ENCODE data around the gene OR5A2. TPM values are rescaled to one million over a fixed set of nuclear protein-coding genes. Genes with fewer than 3 reads are reported as not detected.

Gene OR5A2
- total RNA-seq, 1 donor = not detected

DNA sequence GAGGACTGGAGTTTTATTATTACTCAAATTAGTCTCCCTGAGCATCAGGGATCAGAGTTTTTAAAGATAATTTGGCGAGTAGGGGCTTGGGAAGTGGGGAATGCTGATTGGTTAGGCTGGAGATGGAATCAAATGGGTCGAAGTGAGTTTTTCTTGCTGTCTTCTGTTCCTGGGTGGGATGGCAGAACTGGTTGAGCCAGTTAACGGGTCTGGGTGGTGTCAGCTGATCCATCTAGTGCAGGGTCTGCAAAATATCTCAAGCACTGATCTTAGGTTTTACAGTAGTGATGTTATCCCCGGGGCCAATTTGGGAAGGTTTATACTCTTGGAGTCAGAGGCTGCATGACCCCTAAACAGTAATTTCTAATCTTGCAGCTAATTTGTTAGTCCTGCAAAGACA lies 1.1 kb downstream of the OR5A2 start:
- TF ChIP-seq, protein P1, sequence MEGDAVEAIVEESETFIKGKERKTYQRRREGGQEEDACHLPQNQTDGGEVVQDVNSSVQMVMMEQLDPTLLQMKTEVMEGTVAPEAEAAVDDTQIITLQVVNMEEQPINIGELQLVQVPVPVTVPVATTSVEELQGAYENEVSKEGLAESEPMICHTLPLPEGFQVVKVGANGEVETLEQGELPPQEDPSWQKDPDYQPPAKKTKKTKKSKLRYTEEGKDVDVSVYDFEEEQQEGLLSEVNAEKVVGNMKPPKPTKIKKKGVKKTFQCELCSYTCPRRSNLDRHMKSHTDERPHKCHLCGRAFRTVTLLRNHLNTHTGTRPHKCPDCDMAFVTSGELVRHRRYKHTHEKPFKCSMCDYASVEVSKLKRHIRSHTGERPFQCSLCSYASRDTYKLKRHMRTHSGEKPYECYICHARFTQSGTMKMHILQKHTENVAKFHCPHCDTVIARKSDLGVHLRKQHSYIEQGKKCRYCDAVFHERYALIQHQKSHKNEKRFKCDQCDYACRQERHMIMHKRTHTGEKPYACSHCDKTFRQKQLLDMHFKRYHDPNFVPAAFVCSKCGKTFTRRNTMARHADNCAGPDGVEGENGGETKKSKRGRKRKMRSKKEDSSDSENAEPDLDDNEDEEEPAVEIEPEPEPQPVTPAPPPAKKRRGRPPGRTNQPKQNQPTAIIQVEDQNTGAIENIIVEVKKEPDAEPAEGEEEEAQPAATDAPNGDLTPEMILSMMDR (IDR thresholded peaks at IDR 0.05; ENCODE audit: extremely low read depth, low read depth, low read length) = no peak

DNA sequence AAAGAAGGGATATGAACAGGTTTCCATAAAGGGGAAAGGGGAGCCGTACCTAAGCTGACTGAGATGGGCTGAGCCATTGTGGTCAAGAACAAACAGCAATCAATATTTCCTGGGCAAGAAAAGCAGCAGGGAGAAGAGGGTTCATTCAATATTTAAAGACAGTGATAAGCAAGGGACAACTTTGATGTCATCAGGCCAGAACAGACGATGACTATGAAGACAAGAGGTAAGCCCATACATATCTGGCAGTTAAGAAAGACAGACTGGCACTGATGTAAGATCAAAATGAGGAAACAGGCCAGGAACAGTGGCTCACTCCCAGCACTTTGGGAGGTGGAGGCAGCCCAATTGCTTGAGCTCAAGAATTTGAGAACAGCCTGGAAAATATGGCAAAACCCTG lies 2.4 kb downstream of the OR5A2 start:
- TF ChIP-seq, protein P1 (IDR thresholded peaks at IDR 0.05; ENCODE audit: extremely low read depth, low read depth, low read length) = no peak
- H3K27me3 ChIP-seq (ENCODE audit: insufficient read depth, low read length) = no peaks in the 10 kb centered on the region
- no peak overlapping the region for H3K4me2 ChIP-seq (ENCODE audit: insufficient read depth, low read length)

More for the DNA sequence above, 1.1 kb downstream of the OR5A2 start:
- Histone ChIP-seq H3K4me3 (ENCODE audit: insufficient read depth, low read length) (no peak overlapping the region), H3K27me3 (ENCODE audit: insufficient read depth, low read length) (no peaks in the 10 kb centered on the region), H3K4me1 (ENCODE audit: insufficient read depth, low read length) (no peaks in the 10 kb centered on the region), H4K20me1 (ENCODE audit: insufficient read depth, low read length) (no peaks in the 10 kb centered on the region), H3K9me3 (ENCODE audit: low read depth, low read length) (no peaks in the 10 kb centered on the region), H3K4me2 (ENCODE audit: insufficient read depth, low read length) (no peak overlapping the region), H3K79me2 (ENCODE audit: insufficient read depth, low read length) (no peaks in the 10 kb centered on the region), H2AFZ (ENCODE audit: low read length) (no peak overlapping the region), H3K27ac (ENCODE audit: low read depth, low read length) (no peak overlapping the region), H3K36me3 (ENCODE audit: insufficient read depth, low read length) (no peaks in the 10 kb centered on the region)
- no peak for DNase-seq (ENCODE audit: insufficient read length, low spot score, missing footprints)

DNA sequence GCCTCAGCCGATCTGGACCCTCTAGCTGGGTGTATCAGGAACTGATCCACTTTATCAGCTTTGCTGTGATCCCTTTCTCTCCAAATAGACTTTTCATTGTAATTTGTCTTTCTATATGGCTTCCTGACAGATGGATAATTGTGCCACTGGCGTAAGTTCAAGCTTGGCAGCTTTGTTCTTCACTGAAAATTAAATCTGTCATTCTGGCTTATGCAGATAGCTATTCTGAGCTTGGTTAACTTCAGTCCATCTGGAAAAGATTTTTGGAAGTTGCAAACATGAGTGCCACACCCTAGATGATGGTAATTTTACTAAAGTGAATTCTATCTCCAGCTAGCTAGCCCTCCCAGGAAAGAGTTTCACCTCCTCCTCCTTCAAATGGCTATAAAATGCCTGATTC lies 8.1 kb downstream of the OR5A2 start:
- Histone ChIP-seq H2AFZ (ENCODE audit: low read length) (no peak overlapping the region), H3K4me2 (ENCODE audit: insufficient read depth, low read length) (no peak overlapping the region), H3K4me3 (ENCODE audit: insufficient read depth, low read length) (no peak overlapping the region), H3K36me3 (ENCODE audit: insufficient read depth, low read length) (no peaks in the 10 kb centered on the region), H3K4me1 (ENCODE audit: insufficient read depth, low read length) (no peaks in the 10 kb centered on the region), H3K9me3 (ENCODE audit: low read depth, low read length) (no peaks in the 10 kb centered on the region), H3K27ac (ENCODE audit: low read depth, low read length) (no peak overlapping the region), H3K27me3 (ENCODE audit: insufficient read depth, low read length) (no peaks in the 10 kb centered on the region), H3K79me2 (ENCODE audit: insufficient read depth, low read length) (no peaks in the 10 kb centered on the region), H4K20me1 (ENCODE audit: insufficient read depth, low read length) (no peaks in the 10 kb centered on the region)
- DNase-seq (ENCODE audit: insufficient read length, low spot score, missing footprints) = no peak
- TF ChIP-seq, protein P1 (IDR thresholded peaks at IDR 0.05; ENCODE audit: extremely low read depth, low read depth, low read length) = no peak

More for the DNA sequence above, 2.4 kb downstream of the OR5A2 start:
- Histone ChIP-seq H2AFZ (ENCODE audit: low read length) (no peak overlapping the region), H3K79me2 (ENCODE audit: insufficient read depth, low read length) (no peaks in the 10 kb centered on the region), H3K4me3 (ENCODE audit: insufficient read depth, low read length) (no peak overlapping the region), H3K4me1 (ENCODE audit: insufficient read depth, low read length) (no peaks in the 10 kb centered on the region), H3K9me3 (ENCODE audit: low read depth, low read length) (no peaks in the 10 kb centered on the region), H3K36me3 (ENCODE audit: insufficient read depth, low read length) (no peaks in the 10 kb centered on the region), H3K27ac (ENCODE audit: low read depth, low read length) (no peak overlapping the region), H4K20me1 (ENCODE audit: insufficient read depth, low read length) (no peaks in the 10 kb centered on the region)
- no peak for DNase-seq (ENCODE audit: insufficient read length, low spot score, missing footprints)

DNA sequence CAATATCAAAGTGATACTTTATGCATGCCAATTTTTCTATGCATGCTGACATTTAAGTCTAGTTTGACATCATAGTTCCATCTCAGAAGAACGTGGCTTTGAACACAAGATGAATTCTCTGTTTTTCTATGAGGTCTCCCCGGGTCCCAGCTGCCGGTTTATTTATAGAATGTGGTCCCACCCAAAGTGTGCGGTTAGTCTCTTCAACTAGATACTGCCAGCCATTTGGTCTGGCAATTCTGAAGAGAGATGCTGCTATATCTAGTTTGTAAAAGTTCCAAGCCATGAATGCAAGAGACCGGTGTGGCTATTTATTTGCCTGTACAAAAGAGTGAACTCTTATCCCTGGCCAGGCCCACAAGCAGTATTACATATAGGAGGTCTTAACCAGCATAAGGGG lies 9.2 kb downstream of the OR5A2 start:
- no peak overlapping the region for H3K27ac ChIP-seq (ENCODE audit: low read depth, low read length)
- H3K36me3 ChIP-seq (ENCODE audit: insufficient read depth, low read length) = no peaks in the 10 kb centered on the region
- TF ChIP-seq, protein P1 (IDR thresholded peaks at IDR 0.05; ENCODE audit: extremely low read depth, low read depth, low read length) = no peak
- H3K4me1 ChIP-seq (ENCODE audit: insufficient read depth, low read length) = no peaks in the 10 kb centered on the region
- no peak overlapping the region for H3K4me2 ChIP-seq (ENCODE audit: insufficient read depth, low read length)
- no peak for DNase-seq (ENCODE audit: insufficient read length, low spot score, missing footprints)
- no peak overlapping the region for H3K4me3 ChIP-seq (ENCODE audit: insufficient read depth, low read length)
- H4K20me1 ChIP-seq (ENCODE audit: insufficient read depth, low read length) = no peaks in the 10 kb centered on the region
- H2AFZ ChIP-seq (ENCODE audit: low read length) = no peak overlapping the region
- no peaks in the 10 kb centered on the region for H3K9me3 ChIP-seq (ENCODE audit: low read depth, low read length)
- H3K27me3 ChIP-seq (ENCODE audit: insufficient read depth, low read length) = no peaks in the 10 kb centered on the region
- no peaks in the 10 kb centered on the region for H3K79me2 ChIP-seq (ENCODE audit: insufficient read depth, low read length)
